Osteocyte (in vitro differentiated cells): ENCODE measurements around the gene XYLT1. TPM values are rescaled to one million over a fixed set of nuclear protein-coding genes. Genes with fewer than 3 reads are reported as not detected.

Experiments used
- DNase-seq: peaks from one replicate; pipeline ENCODE4 v3.0.0; 2021; ENCODE audit warnings: mixed read lengths; ENCODE audit not compliant: unreplicated experiment; ENCODE audit errors: extremely low spot score
- H3K27ac Mint-ChIP-seq: one replicate; pipeline ENCODE4 v1.8.0; 2021; ENCODE audit warnings: mild to moderate bottlenecking, mixed read lengths; ENCODE audit not compliant: unreplicated experiment
- H3K27me3 Mint-ChIP-seq: one replicate; pipeline ENCODE4 v1.8.0; 2021; ENCODE audit warnings: mixed read lengths; ENCODE audit not compliant: unreplicated experiment
- H3K36me3 Mint-ChIP-seq: one replicate; pipeline ENCODE4 v1.8.0; 2021; ENCODE audit warnings: mixed read lengths; ENCODE audit not compliant: unreplicated experiment
- H3K4me1 Mint-ChIP-seq: one replicate; pipeline ENCODE4 v1.8.0; 2021; ENCODE audit warnings: mixed read lengths; ENCODE audit not compliant: unreplicated experiment
- H3K4me3 Mint-ChIP-seq: one replicate; pipeline ENCODE4 v1.8.0; 2021; ENCODE audit warnings: mild to moderate bottlenecking, moderate library complexity, mixed read lengths; ENCODE audit not compliant: unreplicated experiment
- H3K9me3 Mint-ChIP-seq: one replicate; pipeline ENCODE4 v1.8.0; 2021; ENCODE audit warnings: mixed read lengths; ENCODE audit not compliant: unreplicated experiment
- CTCF ChIP-seq: fragments of 200-600 bp; sonication (generic); IDR thresholded peaks from 2 replicates; pipeline ENCODE4 v1.5.0; 2021; ENCODE audit warnings: antibody characterized with exemption, mild to moderate bottlenecking, moderate library complexity
- total RNA-seq: library from RNA; stranded (reverse); gene quantifications from 2 replicates; pipeline ENCODE4 v1.2.1, GENCODE V29; 2021

XYLT1 gene
- total RNA-seq, 1 donor from 2014 or later, result 11.1 TPM

- Mint-ChIP-seq H3K27me3 (no peaks in the 10 kb centered on the region), H3K4me1 (no peaks in the 10 kb centered on the region), H3K27ac (no peak overlapping the region), H3K4me3 (no peak overlapping the region), H3K9me3 (peaks cover 4% of the 10 kb centered on the region), H3K36me3 (no peaks in the 10 kb centered on the region)
- no peak for DNase-seq
- no peak for TF ChIP-seq CTCF
Observed at GRCh38 chr16:17215306-17215705, 255.5 kb downstream of the XYLT1 start.

GRCh38 chr16:17213974-17214373 lies 256.8 kb downstream of the XYLT1 start:
- Mint-ChIP-seq H3K4me1 (no peaks in the 10 kb centered on the region), H3K27me3 (no peaks in the 10 kb centered on the region), H3K27ac (no peak overlapping the region), H3K4me3 (no peak overlapping the region), H3K36me3 (no peaks in the 10 kb centered on the region), H3K9me3 (peaks cover 4% of the 10 kb centered on the region)
- no peak for DNase-seq
- TF ChIP-seq CTCF, result no peak

- no peak for TF ChIP-seq CTCF
- Mint-ChIP-seq H3K27ac (no peak overlapping the region), H3K36me3 (no peaks in the 10 kb centered on the region)
Observed at GRCh38 chr16:17213025-17213424, 257.7 kb downstream of the XYLT1 start.

GRCh38 chr16:17212606-17213005 lies 258.2 kb downstream of the XYLT1 start:
- peaks cover 4% of the 10 kb centered on the region for H3K9me3 Mint-ChIP-seq
- H3K27ac Mint-ChIP-seq, result no peak overlapping the region
- H3K27me3 Mint-ChIP-seq, result no peaks in the 10 kb centered on the region
- no peak for DNase-seq
- TF ChIP-seq CTCF, result no peak
- H3K4me1 Mint-ChIP-seq, result no peaks in the 10 kb centered on the region
- H3K36me3 Mint-ChIP-seq, result no peaks in the 10 kb centered on the region
- no peak overlapping the region for H3K4me3 Mint-ChIP-seq

More at GRCh38 chr16:17213025-17213424, 257.7 kb downstream of the XYLT1 start:
- no peaks in the 10 kb centered on the region for H3K4me1 Mint-ChIP-seq
- no peak overlapping the region for H3K4me3 Mint-ChIP-seq
- no peaks in the 10 kb centered on the region for H3K27me3 Mint-ChIP-seq
- peaks cover 4% of the 10 kb centered on the region for H3K9me3 Mint-ChIP-seq
- DNase-seq, result no peak

- Mint-ChIP-seq H3K27ac (no peak overlapping the region), H3K36me3 (no peaks in the 10 kb centered on the region), H3K4me3 (no peak overlapping the region)
Observed at GRCh38 chr16:17211797-17212196, 259.0 kb downstream of the XYLT1 start.

More at GRCh38 chr16:17211797-17212196, 259.0 kb downstream of the XYLT1 start:
- H3K9me3 Mint-ChIP-seq, result peaks cover 4% of the 10 kb centered on the region
- no peaks in the 10 kb centered on the region for H3K4me1 Mint-ChIP-seq
- DNase-seq, result no peak
- TF ChIP-seq CTCF, result peak; percentile 28
- no peaks in the 10 kb centered on the region for H3K27me3 Mint-ChIP-seq
